Glomerular visceral epithelial cell (primary cell): ENCODE results near the gene ZFYVE1.
A peak's percentile ranks its signal among the peaks of the same experiment; 100 is the strongest.
"Not testable (repeated sequence)": the region's sequence is repeated elsewhere in the genome, so short reads cannot be mapped to it uniquely, and the experiment has no call there.

Experiments used
- DNase-seq: peaks from one replicate; pipeline ENCODE4 v3.0.0-alpha.2; 2016; ENCODE audit errors: extremely low spot score

Gene ZFYVE1

GRCh38 chr14:73000073-73000472 lies 26.8 kb downstream of the ZFYVE1 start:
- no peak for DNase-seq

- DNase-seq: no peak
These were observed 27.6 kb downstream of the ZFYVE1 start for GRCh38 chr14:72999316-72999715.

DNA sequence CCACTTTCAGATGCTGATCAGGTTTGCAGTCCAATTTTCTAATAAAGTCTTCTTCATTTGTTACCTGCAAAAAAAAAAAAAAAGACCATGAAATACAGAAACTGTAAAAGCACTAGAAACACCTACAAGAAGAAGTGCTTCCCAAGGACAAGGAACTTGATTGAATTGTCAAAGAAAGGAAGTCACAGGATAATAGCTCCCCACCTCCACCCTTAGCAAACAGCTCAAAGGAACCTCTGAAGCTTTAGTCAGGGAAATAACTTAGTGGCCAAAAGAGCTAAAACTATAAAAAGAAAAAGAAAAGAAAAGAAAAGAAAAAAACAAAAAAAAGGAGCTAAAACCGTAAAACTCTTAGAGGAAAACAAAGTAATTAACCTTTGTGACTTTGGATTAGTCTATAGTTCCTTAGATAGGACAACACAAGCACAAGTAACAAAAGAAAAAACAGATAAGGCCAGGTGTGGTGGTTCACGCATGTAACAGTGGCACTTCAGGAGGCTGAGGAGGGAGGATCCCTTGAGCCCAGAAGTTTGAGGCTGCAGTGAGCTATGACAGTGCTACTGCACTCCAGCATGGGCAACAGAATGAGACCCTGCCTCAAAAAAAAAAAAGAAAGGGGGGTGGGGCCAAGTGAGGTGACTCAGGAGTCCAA lies 28.5 kb downstream of the ZFYVE1 start:
- no peak for DNase-seq

DNA sequence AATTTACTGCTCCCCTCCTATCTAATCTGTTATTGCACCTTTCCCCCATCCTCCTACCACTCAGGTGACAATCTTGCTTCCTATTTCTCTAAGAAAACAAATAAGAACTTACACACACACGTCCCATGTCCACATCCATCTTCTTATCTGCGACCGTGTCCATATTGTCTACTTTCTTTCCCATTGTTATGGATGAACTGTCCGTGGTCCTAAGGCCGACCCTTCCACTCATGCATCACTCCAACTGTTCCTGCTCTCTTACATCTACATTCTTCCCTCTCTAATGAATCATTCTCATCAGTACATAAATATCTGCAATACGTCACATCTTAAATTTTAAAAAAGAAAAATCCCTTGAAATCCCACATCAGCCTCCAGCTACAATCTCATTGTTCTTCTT lies 30.0 kb downstream of the ZFYVE1 start:
- DNase-seq: no peak

DNA sequence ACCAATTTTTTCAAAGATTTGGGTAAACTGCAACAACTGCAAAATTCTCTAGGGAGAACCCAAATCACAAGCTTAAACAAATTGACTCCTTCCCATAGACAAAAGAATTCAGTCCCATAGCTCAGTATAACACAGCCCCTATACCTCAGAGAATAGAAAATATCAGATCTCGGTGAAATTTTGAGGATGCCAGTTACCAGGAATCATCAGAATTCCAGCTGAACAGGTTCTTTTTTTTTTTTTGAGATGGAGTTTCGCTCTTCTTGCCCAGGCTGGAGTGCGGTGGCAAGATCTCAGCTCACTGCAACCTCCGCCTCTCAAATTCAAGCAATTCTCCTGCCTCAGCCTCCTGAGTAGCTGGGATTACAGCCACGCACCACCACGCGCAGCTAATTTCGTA lies 36.7 kb downstream of the ZFYVE1 start:
- DNase-seq: no peak

GRCh38 chr14:72986857-72987256 lies 40.0 kb downstream of the ZFYVE1 start:
- DNase-seq: no peak

- DNase-seq: no peak
These were observed 40.7 kb downstream of the ZFYVE1 start for GRCh38 chr14:72986214-72986613.

DNA sequence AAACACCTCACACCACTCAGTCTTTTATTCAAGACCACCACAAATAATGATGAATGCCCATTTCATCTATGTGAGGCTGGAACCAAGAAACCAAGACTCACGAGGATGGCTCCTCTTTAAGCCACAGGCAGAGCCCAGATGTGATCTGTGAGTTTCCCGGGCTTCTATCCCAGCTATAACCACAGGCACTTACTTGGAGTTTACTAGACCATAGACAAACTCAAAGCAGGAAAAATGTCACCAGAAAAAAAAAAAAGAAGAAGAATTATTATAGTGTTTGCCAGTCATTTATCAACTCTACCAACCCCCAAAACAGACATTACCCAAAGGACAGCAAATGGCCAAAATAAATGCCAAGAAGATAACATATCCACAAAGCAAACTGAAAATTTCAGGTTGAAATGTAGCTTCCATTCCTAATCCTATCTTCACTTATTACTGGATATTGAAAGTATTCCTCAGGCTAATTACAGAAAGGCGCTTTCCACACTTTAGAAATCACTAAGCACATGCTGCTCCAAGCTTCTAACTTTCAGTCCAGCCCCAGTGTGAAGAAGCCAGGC lies 44.7 kb downstream of the ZFYVE1 start:
- DNase-seq: no peak

DNA sequence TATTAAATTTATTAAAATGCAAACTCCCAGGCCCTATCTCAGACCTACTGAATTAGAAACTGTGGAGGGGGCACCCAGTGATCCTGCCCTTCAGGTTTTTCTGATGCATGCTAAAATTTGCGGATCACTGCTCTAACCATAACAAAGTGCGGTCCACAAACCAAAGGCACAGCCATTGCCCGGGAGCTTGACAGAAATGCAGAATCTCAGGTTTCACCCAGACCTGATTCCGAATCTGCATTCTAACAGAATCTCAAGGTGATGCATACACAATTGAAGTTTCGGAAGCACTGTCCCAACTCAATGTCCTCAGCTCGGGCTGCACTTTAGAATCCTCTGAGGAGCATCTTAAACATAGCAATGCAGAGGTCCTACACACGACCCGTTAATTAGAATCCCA lies 46.0 kb downstream of the ZFYVE1 start:
- no peak for DNase-seq

DNA sequence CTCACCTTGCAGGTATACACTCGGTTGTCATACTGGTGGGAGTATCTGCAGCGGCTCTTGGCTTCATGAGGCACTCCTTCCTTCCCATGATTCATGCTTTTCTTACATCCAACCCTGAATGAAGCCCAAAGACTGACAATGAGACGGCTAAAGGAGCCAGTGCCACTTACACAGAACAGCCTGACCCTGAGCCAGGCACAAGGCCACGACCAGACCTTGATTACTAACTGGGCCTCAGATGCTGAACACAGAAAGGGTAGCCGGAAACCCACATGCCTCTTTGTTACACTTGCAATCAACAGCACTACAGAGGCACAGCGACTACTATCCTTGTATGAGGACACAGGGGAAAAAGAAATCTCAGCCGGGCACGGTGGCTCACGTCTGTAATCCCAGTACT lies 48.0 kb downstream of the ZFYVE1 start:
- no peak for DNase-seq

DNA sequence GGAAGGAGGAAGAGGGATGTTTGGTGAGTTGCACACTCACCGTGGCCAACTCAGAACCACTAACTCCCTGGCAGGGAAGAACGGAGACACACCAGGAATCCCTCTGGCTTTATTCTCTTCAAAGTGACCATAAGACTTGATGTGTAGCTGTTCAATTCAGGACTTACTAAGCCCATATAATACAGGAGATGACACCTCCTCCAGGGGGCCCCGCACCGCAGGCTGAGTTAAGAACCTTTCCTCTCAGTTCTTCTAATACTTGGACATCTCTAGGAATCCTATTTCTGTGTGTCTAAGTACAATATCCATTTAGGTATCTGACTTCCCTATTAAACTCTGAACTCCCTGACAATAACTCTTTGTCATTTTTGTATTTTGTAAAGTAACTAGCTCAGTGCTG lies 51.1 kb downstream of the ZFYVE1 start:
- no peak for DNase-seq

- no peak for DNase-seq
These were observed 52.2 kb downstream of the ZFYVE1 start for GRCh38 chr14:72974661-72975060.

GRCh38 chr14:72970824-72971434 lies 56.0 kb downstream of the ZFYVE1 start:
- no peak for DNase-seq

GRCh38 chr14:72970058-72970630 lies 56.8 kb downstream of the ZFYVE1 start:
- no peak for DNase-seq

DNA sequence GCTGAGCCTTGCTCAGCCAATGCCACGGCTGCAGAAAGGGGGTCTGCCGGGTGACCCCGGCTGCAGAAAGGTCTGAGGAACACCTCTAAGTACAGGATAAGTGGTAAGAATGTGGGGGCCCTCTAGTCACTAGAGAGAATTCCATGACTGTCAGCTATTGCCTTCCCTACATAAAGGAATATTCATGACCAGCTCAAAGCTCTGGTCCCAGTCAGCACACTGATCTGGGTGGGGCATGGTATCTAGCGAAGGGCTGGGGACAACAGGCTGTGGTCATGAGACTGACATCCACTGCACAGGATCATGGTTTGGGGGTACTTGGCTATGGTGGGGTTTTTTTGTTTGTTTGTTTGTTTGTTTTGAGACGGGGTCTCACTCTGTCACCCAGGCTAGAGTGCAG lies 58.6 kb downstream of the ZFYVE1 start:
- no peak for DNase-seq

DNA sequence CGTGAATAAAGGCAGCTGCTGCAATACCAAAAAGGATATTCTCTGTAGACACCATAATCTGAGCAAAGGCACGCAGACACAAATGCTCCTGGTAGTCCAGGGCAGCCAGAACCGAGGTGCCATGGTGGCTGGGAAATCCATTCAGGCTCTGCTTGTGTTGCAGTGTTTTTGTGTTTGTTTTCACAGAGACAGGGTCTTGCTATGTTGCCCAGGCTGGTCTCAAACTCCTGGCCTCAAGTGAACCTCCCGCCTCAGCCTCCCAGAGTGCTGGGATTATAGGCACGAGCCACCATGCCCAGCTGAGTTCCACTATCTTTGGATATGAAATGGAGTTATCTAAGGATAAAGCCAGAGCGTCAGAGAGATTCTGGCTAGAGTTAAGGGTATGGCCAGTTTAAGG lies 60.9 kb downstream of the ZFYVE1 start:
- no peak for DNase-seq

DNA sequence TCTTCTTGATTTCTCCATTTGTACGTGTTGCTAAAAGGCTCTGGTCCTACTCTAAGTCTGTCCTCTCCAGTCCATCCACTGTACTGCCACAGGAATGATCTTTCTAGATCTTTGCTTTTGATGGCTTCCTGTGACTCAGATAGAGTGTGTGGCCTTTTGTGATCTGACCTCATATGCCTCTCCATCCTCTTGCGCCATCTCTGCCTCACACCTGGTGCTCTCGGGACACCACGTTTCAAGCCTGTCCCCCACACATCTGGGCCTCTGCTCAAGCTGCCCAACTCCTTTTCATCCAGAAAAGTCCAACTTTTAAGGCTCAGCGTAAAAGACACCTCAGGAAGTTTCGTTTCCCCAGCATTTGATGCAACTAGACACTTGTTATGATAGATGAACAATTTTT lies 61.7 kb downstream of the ZFYVE1 start:
- DNase-seq: peak; percentile 42

DNA sequence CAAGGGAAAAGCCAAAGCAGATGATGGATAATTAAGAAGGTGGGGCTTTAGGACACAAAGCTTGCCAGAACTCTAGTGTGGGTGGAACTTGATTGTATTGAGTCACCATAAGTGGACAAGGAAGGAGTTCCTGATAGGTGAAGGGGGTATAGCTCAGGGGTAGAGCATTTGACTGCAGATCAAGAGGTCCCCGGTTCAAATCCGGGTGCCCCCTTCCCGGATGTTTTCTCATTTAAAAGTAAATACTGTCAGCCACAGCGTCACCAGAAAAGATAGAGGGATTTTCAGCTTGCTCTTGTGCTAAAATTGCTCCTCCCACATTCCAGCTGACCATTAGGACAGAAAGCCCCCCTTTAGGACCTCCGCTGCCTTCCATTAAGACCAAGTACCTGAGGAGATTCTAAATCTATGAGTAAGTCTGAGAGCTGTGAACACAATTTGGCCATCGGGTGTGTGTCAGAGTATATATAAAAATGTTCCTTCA lies 64.0 kb downstream of the ZFYVE1 start:
- peak; percentile 64 for DNase-seq

DNA sequence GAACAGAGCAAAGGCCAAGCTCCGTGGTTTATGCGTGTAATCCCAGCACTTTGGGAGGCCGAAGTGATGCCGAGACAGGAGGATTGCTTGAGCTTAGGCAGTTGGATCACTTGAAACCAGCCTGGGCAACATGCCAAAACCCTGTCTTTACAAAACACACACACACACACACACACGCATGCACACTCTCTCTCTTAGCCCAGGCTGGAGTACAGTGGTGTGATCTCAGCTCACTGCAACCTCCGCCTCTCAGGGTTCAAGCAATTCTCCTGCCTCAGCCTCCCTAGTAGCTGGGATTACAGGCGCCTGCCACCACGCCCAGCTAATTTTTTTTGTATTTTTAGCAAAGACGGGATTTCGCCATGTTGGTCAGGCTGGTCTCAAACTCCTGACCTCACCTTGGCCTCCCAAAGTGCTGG lies 64.6 kb downstream of the ZFYVE1 start:
- DNase-seq: peak; percentile 78

- peak; percentile 88 for DNase-seq
These were observed 65.1 kb downstream of the ZFYVE1 start for GRCh38 chr14:72961579-72962335.

GRCh38 chr14:72961016-72961415 lies 65.9 kb downstream of the ZFYVE1 start:
- DNase-seq: not testable (repeated sequence)

DNA sequence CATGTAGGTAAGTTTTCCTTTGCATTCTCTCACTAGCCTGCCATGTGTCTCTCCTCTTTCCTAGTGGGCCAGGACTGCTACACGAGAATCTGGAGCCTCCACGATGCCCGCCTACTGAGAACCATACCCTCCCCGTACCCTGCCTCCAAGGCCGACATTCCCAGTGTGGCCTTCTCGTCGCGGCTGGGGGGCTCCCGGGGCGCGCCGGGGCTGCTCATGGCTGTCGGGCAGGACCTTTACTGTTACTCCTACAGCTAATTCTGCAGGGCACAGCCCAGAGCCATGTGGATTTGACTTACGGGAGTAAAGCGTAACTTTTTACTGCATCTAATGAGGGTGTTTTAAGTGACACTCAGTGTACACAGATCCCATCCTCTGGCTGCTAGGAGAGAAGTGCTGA lies 68.4 kb downstream of the ZFYVE1 start:
- DNase-seq: no peak
